Measurements from ENCODE around the gene ATP8A1.
A peak's percentile ranks its signal among the peaks of the same experiment; 100 is the strongest.
"Not testable (repeated sequence)": the region's sequence is repeated elsewhere in the genome, so short reads cannot be mapped to it uniquely, and the experiment has no call there.

The ATP8A1 gene

DNA sequence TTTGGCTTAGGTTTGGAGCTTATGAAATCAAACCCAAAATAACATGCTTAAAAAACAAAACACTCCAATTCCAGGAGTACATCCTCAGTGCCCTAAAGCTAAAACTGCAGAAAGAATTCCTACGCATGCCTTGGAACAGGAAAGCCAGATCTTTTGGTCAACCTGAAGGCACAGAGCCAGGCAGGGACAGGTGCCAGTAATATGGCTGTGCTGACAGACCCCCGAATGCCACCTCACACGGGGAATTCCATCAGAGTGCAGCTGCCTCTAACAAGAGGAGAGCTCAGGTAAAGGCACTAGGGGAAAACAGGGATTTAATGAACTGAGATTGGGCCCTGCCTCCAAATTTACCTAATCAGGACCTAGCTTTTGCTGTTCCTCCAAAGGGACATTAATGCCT lies 182.5 kb downstream of the ATP8A1 start:
- DNase-seq (ENCODE audit: low read depth), result no peak
- TF ChIP-seq, protein P1, sequence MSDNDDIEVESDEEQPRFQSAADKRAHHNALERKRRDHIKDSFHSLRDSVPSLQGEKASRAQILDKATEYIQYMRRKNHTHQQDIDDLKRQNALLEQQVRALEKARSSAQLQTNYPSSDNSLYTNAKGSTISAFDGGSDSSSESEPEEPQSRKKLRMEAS (IDR thresholded peaks at IDR 0.05; ENCODE audit: low read depth, low read length), result no peak
- TF ChIP-seq CTCF (IDR thresholded peaks at IDR 0.05; ENCODE audit: low read depth, low read length) (no peak), MYC (IDR thresholded peaks at IDR 0.05; ENCODE audit: low read depth, low read length) (no peak), POLR2A (IDR thresholded peaks at IDR 0.05; ENCODE audit: extremely low read depth, insufficient read length) (no peak)

GRCh38 chr4:42473071-42473684 lies 183.7 kb downstream of the ATP8A1 start:
- no peak for DNase-seq (ENCODE audit: low read depth)
- TF ChIP-seq MYC (IDR thresholded peaks at IDR 0.05; ENCODE audit: low read depth, low read length), result no peak
- H3K4me3 ChIP-seq (ENCODE audit: low read depth, low read length), result no peak overlapping the region

More for the DNA sequence above, 182.5 kb downstream of the ATP8A1 start:
- H3K4me3 ChIP-seq (ENCODE audit: low read depth, low read length), result no peak overlapping the region

GRCh38 chr4:42471896-42472295 lies 185.0 kb downstream of the ATP8A1 start:
- TF ChIP-seq, protein P1 (IDR thresholded peaks at IDR 0.05; ENCODE audit: low read depth, low read length), result no peak
- H3K4me3 ChIP-seq (ENCODE audit: low read depth, low read length), result no peak overlapping the region
- no peak for DNase-seq (ENCODE audit: low read depth)

DNA sequence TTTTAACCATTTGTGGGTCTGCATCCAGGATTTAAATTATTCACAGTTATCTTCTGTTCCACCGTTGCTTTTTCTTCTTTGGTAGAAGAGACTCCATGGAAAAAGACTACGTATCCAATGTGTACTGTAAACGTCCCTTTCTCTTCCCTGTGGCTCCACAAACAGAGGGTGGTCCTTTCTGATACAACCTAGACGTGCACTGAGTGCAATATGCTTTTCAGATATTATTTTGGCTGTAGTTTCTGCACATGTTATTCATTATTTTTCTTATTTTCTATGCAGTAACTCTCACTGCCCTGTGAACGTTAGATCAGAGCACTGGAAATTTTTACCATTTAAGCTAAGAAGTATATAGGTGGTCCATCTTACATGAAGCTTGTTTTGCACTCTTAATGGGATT lies 186.9 kb downstream of the ATP8A1 start:
- no peak for DNase-seq (ENCODE audit: low read depth)
- no peak for TF ChIP-seq POLR2A (IDR thresholded peaks at IDR 0.05; ENCODE audit: extremely low read depth, insufficient read length)
- TF ChIP-seq CTCF (IDR thresholded peaks at IDR 0.05; ENCODE audit: low read depth, low read length), result no peak
- TF ChIP-seq, protein P1 (IDR thresholded peaks at IDR 0.05; ENCODE audit: low read depth, low read length), result no peak
- TF ChIP-seq MYC (IDR thresholded peaks at IDR 0.05; ENCODE audit: low read depth, low read length), result no peak
- H3K4me3 ChIP-seq (ENCODE audit: low read depth, low read length), result no peak overlapping the region

DNA sequence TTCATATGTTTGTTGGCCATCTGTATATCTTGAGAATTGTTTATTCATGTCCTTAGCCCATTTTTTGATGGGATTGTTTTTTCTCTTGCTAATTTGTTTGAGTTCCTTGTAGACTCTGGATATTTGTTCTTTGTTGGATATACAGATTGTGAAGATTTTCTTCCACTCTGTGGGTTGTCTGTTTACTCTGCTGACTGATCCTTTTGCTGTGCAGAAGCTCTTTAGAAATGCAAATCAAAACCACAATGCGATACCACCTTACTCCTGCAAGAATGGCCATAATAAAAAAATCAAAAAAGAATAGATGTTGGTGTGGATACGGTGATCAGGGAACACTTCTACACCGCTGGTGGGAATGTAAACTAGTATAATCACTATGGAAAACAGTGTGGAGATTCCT lies 189.1 kb downstream of the ATP8A1 start:
- not testable (repeated sequence) for H3K4me3 ChIP-seq (ENCODE audit: low read depth, low read length); DNase-seq (ENCODE audit: low read depth)

- no peak for DNase-seq (ENCODE audit: low read depth)
- TF ChIP-seq CTCF (IDR thresholded peaks at IDR 0.05; ENCODE audit: low read depth, low read length) (no peak), MYC (IDR thresholded peaks at IDR 0.05; ENCODE audit: low read depth, low read length) (no peak), POLR2A (IDR thresholded peaks at IDR 0.05; ENCODE audit: extremely low read depth, insufficient read length) (no peak)
- TF ChIP-seq, protein P1 (IDR thresholded peaks at IDR 0.05; ENCODE audit: low read depth, low read length), result no peak
- H3K4me3 ChIP-seq (ENCODE audit: low read depth, low read length), result no peak overlapping the region
These were observed 190.5 kb downstream of the ATP8A1 start for GRCh38 chr4:42466273-42466844.

GRCh38 chr4:42464550-42465094 lies 192.3 kb downstream of the ATP8A1 start:
- TF ChIP-seq, protein P1 (IDR thresholded peaks at IDR 0.05; ENCODE audit: low read depth, low read length), result no peak
- TF ChIP-seq MYC (IDR thresholded peaks at IDR 0.05; ENCODE audit: low read depth, low read length) (no peak), POLR2A (IDR thresholded peaks at IDR 0.05; ENCODE audit: extremely low read depth, insufficient read length) (no peak)
- H3K4me3 ChIP-seq (ENCODE audit: low read depth, low read length), result no peak overlapping the region
- DNase-seq (ENCODE audit: low read depth), result no peak

GRCh38 chr4:42461216-42461615 lies 195.7 kb downstream of the ATP8A1 start:
- peak; percentile 11 for DNase-seq (ENCODE audit: low read depth)

More at GRCh38 chr4:42461216-42461615, 195.7 kb downstream of the ATP8A1 start:
- not testable (repeated sequence) for H3K4me3 ChIP-seq (ENCODE audit: low read depth, low read length)

Measured in NB4 (cell line).